Stimulated activated CD8-positive, alpha-beta memory T cell treated with anti-CD3 and anti-CD28 coated beads, Interleukin-15, amount 100 ng/mL, for 1 hour (primary cell): ENCODE results near the gene PNPLA2.

ENCODE experiments used
- DNase-seq: peaks from one replicate; pipeline ENCODE4 v3.0.0-alpha.2; 2020; ENCODE audit warnings: low read depth

Gene PNPLA2

DNA sequence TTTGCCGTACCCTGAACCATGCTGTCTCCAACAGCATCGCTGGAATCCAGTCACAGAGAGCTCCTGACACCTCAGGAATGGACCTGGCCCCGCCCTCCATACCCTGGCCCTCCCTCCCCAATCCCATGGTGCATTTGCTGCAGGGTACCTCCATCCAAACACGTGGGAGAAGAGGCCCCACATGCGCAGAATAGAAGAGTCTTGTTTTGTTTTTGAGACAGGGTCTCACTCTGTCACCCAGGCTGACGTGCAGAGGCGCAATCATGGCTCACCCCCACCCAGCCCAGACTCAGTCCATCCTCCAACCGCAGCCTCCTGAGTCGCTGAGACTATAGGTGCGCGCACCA is 2.3 kb upstream of the PNPLA2 start:
- DNase-seq, result no peak

DNA sequence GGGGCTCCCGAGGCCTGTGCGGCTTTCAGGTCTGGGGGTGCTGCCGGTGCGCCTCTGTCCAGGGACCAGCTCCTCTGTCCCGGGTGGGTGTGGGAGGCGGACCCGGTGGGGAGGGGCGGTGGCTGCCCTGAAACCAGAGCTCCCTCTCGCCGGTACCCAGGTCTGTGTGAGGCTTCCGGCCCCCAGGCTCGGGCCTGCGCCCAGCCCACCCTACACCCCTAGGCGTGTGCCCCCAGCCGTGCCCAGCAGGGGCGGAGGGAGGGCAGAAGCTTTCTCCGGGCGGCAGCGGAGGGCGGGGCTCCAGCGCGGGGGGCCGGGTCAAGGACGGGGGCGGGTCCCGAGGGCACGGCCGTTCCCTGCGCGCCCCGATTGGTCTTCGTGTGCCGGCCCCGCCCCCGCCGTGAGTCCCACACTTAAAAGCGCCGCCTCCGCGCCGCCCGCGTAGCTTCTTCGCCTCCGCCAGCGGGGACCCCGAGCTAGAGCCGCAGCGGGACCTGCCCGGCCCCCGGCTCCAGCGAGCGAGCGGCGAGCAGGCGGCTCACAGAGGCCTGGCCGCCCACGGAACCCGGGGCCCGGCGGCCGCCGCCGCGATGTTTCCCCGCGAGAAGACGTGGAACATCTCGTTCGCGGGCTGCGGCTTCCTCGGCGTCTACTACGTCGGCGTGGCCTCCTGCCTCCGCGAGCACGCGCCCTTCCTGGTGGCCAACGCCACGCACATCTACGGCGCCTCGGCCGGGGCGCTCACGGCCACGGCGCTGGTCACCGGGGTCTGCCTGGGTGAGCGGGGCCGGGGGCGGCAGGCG is 616 bp downstream of the PNPLA2 start:
- DNase-seq, result peak; percentile 89

DNA sequence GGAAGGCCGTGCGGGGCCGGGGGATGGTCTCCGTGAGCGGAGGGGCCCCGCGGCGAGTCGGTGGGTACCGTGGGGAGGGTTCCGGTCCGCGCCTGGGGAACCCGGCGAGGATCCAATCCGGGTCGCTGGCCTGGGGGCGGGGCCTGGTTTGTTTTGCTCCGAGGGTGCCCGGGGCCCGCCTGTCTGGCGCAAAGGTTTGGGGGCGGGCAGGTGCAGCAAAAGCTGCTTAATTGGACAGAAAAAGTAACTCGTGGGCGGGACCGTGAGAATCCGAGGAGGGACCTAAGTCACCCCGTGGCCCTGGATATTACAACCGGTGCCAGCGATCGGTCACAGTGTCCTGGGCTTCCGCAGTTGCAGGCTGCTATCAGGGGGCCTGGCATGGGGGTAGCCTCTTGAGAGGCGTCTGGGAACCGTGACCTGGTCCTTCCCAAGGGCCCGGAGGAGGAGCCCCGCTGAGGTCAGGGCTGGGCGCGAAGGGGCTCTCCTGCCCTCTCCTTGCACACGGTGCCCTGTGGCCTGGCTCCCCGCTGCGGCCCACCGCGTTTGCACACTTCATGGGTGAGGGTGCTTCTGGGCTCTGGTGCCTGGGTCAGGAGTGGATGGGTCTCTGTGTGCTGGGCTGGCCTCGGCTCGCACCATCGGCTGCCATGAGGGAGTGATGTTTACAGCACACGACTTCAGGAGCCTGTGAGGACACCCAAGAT is 1.4 kb downstream of the PNPLA2 start:
- peak; percentile 88 for DNase-seq

DNA sequence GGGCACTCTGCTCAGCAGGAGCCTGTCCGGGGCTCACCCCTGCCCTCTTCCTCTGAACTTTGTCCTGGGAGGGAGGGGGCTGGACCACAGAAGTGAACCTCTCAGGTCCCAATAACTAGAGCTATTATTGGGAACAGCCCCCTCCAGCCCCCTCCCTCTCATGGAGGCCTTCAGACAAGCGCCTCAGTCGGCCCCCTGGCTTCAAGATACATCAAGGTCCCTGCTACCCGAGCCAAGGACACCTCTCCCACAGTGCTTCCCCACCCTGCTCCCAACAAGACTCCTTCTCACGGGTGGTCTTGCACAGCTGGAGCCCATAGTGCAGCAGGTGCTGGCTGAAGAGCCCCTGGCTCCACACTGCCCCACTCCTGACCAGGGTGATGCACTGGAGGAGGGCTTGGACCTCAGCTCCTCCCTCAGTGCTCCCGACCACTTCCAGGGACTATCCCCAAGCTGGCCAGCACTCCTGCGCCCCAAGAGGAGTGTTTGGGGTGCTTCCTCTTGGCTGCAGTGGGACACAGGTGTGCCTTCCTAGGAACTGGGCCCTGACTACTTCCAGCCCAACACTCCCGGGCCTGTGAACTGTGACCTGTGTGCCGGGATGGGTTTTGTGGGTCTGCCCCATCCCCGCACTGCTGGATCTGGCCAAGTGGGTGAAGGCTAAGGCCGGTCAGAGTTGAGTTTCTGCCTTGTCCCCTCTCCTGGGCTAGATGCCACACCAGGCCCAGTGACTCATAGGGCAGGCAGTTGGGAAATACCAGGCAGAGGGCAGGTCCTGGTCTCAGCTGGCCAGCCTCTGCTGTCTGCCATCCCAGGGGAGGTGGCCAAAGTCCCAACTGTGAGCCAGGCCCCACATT is 2.2 kb downstream of the PNPLA2 start:
- DNase-seq, result no peak

DNA sequence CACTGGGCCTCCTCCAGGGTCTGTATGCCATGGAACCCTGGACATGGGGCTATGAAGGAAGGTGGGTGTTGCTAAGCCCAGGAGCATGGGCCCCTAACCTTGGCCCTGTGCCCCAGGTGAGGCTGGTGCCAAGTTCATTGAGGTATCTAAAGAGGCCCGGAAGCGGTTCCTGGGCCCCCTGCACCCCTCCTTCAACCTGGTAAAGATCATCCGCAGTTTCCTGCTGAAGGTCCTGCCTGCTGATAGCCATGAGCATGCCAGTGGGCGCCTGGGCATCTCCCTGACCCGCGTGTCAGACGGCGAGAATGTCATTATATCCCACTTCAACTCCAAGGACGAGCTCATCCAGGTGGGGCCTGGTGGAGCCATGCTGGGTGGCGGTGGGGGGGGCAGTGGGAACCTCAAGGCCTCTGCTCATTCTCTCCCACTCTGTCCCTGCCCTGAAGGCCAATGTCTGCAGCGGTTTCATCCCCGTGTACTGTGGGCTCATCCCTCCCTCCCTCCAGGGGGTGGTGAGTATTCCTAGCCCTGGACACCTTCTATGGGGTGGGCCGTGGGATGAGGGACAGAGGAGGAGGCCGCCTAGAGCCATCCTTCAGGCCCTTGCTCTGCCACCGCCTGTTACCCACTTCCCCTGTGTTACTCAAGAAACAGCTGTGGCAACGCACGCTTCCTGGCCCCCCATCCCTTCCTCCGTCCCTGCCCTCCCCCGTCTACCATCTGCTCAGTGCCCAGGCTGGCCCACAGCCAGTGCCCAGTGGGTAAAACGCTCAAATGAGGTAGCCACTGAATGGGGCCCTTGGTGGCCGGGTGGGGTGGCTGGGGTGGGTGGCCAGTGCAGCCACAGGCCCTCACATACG is 3.0 kb downstream of the PNPLA2 start:
- DNase-seq, result no peak

DNA sequence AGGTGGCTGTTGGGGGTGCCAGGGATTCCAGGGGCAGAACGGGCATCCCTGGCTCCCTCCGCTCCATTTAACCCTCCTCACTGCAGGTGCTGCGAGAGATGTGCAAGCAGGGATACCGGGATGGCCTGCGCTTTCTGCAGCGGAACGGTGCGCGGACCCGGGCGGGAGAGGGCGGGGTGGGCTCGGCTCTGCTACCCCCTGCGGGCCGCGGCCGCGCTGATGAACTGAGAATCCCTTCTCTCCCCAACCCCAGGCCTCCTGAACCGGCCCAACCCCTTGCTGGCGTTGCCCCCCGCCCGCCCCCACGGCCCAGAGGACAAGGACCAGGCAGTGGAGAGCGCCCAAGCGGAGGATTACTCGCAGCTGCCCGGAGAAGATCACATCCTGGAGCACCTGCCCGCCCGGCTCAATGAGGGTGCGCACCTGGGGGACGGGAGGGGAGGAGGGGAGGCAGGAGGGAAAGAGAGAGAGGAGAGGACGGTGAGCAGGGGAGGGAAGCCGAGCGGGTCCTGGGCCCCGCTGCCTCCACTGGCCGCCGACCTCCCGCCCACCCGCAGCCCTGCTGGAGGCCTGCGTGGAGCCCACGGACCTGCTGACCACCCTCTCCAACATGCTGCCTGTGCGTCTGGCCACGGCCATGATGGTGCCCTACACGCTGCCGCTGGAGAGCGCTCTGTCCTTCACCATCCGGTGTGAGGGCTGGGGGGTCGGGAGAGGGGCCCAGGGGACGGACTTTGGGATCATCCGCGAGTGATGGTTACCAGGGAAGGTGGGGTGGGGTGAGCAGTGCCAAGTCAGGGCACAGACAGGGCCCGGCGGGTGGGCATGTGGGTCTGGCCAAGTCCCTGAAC is 5.0 kb downstream of the PNPLA2 start:
- no peak for DNase-seq

DNA sequence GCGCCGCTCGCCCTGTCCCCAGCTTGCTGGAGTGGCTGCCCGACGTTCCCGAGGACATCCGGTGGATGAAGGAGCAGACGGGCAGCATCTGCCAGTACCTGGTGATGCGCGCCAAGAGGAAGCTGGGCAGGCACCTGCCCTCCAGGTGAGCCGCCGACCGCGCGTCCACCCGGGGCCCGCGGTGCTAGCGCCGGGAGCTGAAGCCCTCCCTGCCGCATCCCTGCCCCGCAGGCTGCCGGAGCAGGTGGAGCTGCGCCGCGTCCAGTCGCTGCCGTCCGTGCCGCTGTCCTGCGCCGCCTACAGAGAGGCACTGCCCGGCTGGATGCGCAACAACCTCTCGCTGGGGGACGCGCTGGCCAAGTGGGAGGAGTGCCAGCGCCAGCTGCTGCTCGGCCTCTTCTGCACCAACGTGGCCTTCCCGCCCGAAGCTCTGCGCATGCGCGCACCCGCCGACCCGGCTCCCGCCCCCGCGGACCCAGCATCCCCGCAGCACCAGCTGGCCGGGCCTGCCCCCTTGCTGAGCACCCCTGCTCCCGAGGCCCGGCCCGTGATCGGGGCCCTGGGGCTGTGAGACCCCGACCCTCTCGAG is 5.7 kb downstream of the PNPLA2 start:
- DNase-seq, result no peak

DNA sequence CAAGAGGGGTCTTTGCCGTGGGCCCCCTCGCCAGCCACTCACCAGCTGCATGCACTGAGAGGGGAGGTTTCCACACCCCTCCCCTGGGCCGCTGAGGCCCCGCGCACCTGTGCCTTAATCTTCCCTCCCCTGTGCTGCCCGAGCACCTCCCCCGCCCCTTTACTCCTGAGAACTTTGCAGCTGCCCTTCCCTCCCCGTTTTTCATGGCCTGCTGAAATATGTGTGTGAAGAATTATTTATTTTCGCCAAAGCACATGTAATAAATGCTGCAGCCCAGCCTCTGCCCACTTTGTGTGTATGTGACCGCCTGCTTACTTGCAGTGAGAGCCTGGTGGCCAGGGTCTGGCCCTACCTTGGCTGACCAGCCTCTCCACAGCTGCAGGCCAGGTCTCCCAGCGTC is 6.2 kb downstream of the PNPLA2 start:
- DNase-seq, result no peak

DNA sequence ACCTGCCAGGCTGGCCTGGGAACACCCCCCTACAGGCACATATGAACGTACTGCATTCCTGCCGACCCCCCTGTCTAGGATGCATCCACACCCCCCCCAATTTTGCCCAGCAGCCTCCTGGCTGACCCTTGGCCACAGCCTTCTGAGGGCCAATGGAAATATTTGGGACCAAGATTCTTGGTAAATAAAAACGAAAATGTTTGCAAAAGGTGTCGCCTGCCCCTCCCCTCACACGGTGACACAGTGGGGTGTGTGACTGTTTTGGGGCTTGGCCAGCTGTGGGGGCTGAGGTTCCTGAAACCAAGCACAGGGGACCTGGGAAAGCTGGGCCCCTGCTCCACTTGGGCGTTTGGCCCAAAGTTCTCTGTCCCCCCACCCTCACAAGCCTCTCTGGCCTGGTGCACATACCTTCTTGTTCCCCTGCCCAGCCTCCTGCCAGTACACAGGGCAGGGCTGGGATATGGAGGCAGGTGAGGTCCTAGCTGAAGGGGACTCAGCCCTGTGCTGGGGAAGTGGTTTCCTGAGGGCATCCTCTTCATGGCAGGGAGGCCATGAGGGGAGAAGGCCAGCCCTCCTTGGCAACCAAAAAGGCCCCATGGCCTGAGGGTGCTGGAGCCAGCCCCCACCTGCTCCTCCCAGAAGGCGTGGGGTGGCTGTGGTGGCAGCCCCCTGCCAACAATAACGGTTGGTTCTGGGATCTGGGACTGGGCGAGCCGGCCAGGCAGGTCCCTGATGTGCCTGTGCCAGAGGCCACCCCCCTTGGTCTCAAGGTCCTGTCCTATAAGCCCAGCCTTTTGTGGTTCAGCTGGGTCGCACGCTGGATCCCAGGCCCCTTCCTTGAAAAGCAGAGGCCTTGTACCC is 6.9 kb downstream of the PNPLA2 start:
- no peak for DNase-seq

DNA sequence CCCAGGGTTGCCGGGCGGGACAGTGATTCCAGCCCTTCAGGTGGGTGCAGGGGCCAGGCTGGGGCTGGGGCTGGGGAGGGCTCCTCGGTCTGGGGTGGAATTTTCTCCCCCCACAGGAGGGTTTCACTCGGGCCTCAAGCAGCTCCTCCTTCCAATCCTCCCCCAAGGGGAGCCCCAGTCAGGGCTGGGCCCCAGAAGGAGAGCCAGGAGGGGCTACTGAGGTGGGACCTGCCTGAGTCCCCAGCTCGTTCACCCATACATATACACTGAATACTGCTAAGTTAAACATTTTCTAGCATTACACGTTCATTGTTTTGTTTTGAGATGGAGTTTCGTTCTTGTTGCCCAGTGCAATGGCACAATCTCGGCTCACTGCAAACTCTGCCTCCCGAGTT is 7.5 kb downstream of the PNPLA2 start:
- no peak for DNase-seq

DNA sequence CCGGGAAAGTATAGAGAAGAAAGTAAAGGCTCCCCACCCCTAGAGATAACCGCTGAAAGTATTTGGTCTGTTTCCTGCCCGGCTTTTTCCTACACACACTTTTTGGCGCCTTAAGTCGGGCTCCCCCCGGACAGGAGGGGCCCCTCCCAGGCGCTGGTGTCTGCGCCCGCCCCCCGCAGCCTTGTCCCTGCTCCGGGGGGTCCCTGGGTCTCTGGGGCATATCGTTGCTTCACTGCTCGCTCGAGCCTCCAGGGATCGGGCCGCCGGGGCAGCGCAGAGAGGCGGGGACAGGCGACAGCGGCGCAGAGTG is 8.1 kb downstream of the PNPLA2 start:
- DNase-seq, result no peak

DNA sequence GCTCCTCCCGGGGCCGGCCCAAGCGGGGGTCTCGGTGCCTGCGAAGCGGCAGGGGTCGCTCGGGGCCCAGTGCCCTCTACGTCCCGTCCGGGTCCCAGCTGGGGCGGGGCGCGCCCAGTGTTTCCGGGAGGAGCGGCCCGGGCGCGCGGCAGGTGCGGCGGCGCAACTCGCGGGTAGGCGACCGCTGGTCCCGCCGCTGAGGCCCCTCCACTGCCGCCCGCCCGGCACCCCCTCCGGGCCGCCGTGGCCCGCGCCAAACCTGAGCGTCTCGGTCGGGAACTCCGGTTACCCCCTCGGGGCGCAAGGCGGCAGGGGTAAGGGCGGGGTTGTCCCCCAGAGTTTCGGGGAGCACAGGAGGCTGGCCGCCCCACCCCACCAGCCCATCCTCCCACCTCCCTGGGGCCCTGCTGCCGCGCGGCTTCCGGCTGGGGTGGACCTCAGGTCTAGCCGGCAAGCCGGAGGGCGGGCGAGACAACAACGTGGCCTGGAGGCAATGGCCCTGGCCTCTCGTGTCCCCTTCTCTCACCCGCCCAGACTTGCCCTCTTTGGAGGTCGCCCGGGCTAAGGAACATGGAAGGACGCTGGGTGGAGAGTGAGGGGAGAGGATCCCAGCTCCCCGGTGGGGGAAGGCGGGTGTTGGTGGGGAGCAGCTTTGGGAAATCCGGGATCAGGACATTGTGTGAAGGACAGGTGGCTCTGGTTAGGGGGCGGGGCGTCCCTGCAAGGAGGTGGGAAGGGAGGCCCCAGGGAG is 8.6 kb downstream of the PNPLA2 start:
- no peak for DNase-seq

DNA sequence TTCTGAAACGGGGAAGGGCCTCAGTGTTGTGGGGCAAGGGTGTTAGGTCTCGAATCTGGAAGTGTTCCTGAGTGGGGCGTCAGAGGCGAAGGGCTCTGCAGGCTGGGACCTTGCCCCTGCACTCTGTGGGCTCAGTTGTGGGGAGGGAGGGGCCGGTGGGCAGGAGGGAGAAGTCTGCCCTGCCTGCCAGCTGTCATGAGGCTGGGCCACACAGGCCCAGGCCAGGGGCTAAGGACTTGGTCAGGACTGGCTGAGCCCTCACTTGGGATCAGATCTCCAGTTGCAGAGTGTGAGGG is 9.1 kb downstream of the PNPLA2 start, which contains the start of gene CRACR2B:
CRACR2B (plus strand) TSS at position 23 of the 296 bp plus-strand sequence. CDS start 689 bp downstream, outside the sequence.
- DNase-seq, result no peak

DNA sequence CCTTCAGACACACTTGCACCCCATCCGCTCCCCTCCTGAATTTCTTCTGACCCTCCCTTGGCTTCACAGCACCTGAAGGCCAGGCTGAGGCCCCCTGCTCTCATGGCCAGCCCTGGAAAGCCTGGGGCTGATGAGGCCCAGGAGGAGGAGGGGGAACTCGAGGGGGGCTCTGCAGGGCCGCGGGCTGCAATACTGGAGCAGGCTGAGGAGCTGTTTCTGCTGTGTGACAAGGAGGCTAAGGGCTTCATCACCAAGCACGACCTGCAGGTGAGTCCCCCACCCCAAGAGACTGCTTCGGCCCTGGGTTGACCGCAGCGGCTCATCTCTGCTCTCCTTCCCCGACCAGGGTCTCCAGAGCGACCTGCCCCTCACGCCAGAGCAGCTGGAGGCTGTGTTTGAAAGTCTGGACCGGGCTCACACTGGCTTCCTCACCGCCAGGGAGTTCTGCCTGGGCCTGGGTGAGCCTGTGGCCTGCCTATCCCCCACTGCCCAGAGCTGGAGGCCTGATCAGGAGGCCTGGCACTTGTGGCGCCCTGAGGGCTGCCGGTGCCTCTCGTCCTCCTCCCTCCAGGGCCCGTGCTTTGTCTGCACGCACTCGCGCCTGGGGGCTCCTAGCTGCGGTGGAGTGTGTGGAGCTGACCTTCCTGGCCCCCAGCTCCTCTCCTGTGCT is 9.9 kb downstream of the PNPLA2 start:
- no peak for DNase-seq

DNA sequence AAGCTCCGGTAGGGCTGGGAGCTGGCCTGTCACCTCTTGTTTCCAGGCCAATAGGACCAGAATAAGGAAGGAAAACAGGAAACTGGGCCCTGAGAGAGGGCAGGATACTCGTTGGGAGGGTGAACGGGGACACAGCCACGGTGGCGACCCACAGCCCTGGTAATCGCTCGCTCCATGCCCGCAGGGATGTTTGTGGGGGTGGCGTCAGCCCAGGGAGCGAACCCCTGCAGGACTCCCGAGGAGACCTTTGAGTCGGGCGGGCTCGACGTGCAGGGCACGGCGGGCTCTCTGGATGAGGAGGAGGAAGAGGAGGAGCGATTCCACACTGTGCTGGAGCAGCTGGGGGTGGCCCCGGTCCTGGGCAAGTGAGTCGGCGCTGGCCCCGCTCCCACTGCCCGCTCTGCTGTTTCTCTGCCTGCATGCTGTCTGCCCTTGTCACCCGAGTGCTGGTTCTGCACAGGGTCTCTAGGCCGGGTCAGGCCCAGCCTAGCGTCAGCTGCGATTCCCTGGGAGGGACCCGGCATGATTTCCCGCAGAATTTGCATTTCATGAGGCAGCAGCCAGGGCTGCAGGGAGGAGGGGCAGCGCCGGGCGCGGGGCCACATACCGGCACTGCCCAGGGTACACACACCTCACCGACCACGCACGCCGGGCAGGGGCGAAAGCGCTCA is 10.6 kb downstream of the PNPLA2 start:
- no peak for DNase-seq

DNA sequence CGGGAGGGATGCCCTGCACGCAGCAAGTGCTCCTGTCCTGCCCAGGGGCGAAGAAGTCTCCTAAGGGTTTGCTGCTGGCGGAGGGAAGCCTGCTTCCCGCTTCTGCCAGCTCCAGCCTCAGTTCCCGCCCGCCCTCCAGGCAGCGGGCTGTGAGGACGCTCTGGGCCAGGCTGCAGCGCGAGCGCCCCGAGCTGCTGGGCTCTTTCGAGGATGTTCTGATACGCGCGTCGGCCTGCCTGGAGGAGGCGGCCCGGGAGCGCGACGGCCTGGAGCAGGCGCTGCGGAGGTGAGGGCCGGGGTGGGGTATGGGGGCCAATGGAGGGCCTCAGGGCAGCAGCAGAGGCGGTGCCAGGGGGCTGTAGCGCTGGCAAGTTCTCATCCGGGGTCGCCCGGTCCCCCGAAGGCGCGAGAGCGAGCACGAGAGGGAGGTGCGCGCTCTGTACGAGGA is 11.2 kb downstream of the PNPLA2 start:
- no peak for DNase-seq

DNA sequence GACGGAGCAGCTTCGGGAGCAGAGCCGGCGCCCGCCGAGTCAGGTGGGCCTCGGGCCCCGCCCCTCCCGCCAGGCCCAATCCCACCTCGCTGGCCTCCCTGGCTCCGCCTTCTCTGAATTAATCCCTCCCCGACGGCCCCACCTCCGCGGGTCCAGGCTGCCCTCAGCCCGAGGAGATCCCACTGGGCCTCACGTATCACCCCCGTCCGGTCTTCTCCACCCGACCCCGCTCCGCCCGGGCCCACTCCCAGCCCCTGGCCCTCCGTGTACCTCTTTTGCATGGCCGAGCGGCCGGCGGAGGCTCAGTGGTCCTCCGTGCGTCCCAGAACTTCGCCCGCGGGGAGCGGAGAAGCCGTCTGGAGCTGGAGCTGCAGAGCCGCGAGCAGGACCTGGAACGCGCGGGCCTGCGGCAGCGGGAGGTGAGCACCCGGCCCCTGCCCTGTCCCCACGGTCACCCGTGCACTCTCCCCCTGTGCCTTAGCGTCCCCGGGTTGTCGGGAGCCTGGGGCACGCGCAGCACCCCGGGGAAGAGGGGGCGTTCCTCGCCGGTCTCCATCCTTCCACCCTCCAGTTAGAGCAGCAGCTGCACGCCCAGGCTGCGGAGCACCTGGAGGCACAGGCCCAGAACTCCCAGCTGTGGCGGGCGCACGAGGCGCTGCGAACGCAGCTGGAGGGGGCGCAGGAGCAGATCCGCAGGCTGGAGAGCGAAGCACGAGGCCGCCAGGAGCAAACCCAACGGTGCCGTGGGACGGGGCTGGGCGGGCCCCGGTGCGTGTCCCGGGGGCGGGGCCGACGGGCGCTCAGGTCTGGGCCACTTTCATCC is 11.8 kb downstream of the PNPLA2 start:
- DNase-seq, result no peak
